ENCODE measurements around the gene LTBP2. TPM values are rescaled to one million over a fixed set of nuclear protein-coding genes. Genes with fewer than 3 reads are reported as not detected.

The LTBP2 gene
- total RNA-seq, 1 experiment from 2014 or later, result 1.5 TPM

- Histone ChIP-seq H3K4me2 (ENCODE audit: low read length) (peak overlapping the region; percentile 85), H3K9ac (ENCODE audit: low read length) (peak overlapping the region; percentile 54), H3K4me1 (ENCODE audit: control insufficient read depth in 1 of 2, insufficient read depth in 2 of 2, low read length in 2 of 2) (peaks cover 40 to 82% of the 10 kb centered on the region in 2 experiments), H3K27ac (ENCODE audit: low read depth, low read length) (peak overlapping the region; percentile 77), H3K4me3 (replicated peaks in 1 of 2; ENCODE audit: low read depth in 1 of 2, low read length in 2 of 2) (peak overlapping the region; percentile 20 to 50), H3K79me2 (ENCODE audit: insufficient read depth, low read length) (no peaks in the 10 kb centered on the region), H3K9me2 (ENCODE audit: insufficient read depth) (no peaks in the 10 kb centered on the region), H3K27me3 (ENCODE audit: insufficient read depth, low read length) (no peaks in the 10 kb centered on the region), H3K9me3 (ENCODE audit: control insufficient read depth in 1 of 2, insufficient read depth in 1 of 2, low read depth in 1 of 2, low read length in 2 of 2) (no peaks in the 10 kb centered on the region), H4K20me1 (ENCODE audit: insufficient read depth) (no peaks in the 10 kb centered on the region), H3K36me3 (ENCODE audit: control insufficient read depth in 1 of 2, insufficient read depth in 2 of 2, low read length in 2 of 2) (no peaks in the 10 kb centered on the region), H2AFZ (ENCODE audit: low read depth, low read length, poor library complexity, severe bottlenecking) (peak overlapping the region; percentile 84)
- CTCF ChIA-PET, result interaction anchor here (1.1 to 3.6 kb wide), 4 partner anchors 14 to 232 kb away, joined by 3 to 19 read pairs (median 5); no protein-coding TSS in a partner anchor
- TF ChIP-seq CBX3 (IDR thresholded peaks at IDR 0.05; ENCODE audit: low read depth) (peak; percentile 72; the same call in 1 of the 2 replicates), FOSL1 (IDR thresholded peaks at IDR 0.05; ENCODE audit: low read depth) (peak; percentile 92), JUND (IDR thresholded peaks at IDR 0.05) (peak; percentile 77), ZNF274 (IDR thresholded peaks at IDR 0.05; ENCODE audit: low read depth, low read length) (no peak), SP1 (IDR thresholded peaks at IDR 0.05; ENCODE audit: low read depth) (peak; percentile 84), ZBTB33 (IDR thresholded peaks at IDR 0.05; ENCODE audit: extremely low read depth, insufficient replicate concordance, low read length) (no peak), SRF (IDR thresholded peaks at IDR 0.05; ENCODE audit: low read depth) (peak; percentile 62; the same call in 1 of the 2 replicates), RAD21 (IDR thresholded peaks at IDR 0.05; ENCODE audit: low read depth) (peak; percentile 16; the same call in 1 of the 2 replicates), MAX (IDR thresholded peaks at IDR 0.05) (peak; percentile 58), POLR2A (IDR thresholded peaks at IDR 0.05; ENCODE audit: borderline replicate concordance, extremely low read depth, insufficient read depth, insufficient read length) (no peak), ATF3 (IDR thresholded peaks at IDR 0.05) (no peak), SIN3A (IDR thresholded peaks at IDR 0.05; ENCODE audit: low read depth) (peak; percentile 49; the same call in 1 of the 2 replicates), EZH2phosphoT487 (IDR thresholded peaks at IDR 0.05; ENCODE audit: borderline replicate concordance) (no peak), YY1 (IDR thresholded peaks at IDR 0.05; ENCODE audit: extremely low read depth, insufficient replicate concordance, low read depth, low read length) (peak; percentile 84), EZH2 (IDR thresholded peaks at IDR 0.05) (no peak), CEBPB (IDR thresholded peaks at IDR 0.05; ENCODE audit: low read depth) (peak; percentile 87)
- RAD21 ChIA-PET (ENCODE audit: low non-redundant PET in 1 of 2, low total read pairs in 2 of 2, uncharacterized antibody in 2 of 2, unreplicated experiment in 2 of 2), result no interaction called here
- intact Hi-C loops (cut with micrococcal nuclease), result no loop called here
- POLR2A ChIA-PET, result interaction anchor here (0.9 to 1.5 kb wide), 3 partner anchors 9 to 46 kb away, joined by 4 to 5 read pairs (median 4); no protein-coding TSS in a partner anchor
- DNase-seq (ENCODE audit: low read depth, low spot score) (peak; percentile 78), ATAC-seq (peak; percentile 66)
- no TSS peak for BruUV-seq (replicated peaks)
Measured at GRCh38 chr14:74571901-74572725, 39.9 kb downstream of the LTBP2 start.
